GM18499 (cell line): Measurements from ENCODE around the gene TC2N.

ENCODE experiments used
- ATAC-seq: cut with Tn5 transposase; IDR thresholded peaks from one replicate; pipeline ENCODE4 v1.9.1; 2021; ENCODE audit warnings: moderate number of reproducible peaks; ENCODE audit not compliant: insufficient read depth, unreplicated experiment

The TC2N gene

GRCh38 chr14:91731018-91731417, 136.3 kb downstream of the TC2N start:
- ATAC-seq = no peak

- no peak for ATAC-seq
These were observed 137.6 kb downstream of the TC2N start for GRCh38 chr14:91729756-91730155.
